Cerebellar cortex (tissue), 1 donor: Measurements from ENCODE around the gene LDLRAD1.
"Not testable (repeated sequence)": the region's sequence is repeated elsewhere in the genome, so short reads cannot be mapped to it uniquely, and the experiment has no call there.

ENCODE experiments used
- DNase-seq: peaks from one replicate; pipeline ENCODE4 v3.0.0-alpha.2; 2015; ENCODE audit warnings: low spot score

Gene LDLRAD1

DNA sequence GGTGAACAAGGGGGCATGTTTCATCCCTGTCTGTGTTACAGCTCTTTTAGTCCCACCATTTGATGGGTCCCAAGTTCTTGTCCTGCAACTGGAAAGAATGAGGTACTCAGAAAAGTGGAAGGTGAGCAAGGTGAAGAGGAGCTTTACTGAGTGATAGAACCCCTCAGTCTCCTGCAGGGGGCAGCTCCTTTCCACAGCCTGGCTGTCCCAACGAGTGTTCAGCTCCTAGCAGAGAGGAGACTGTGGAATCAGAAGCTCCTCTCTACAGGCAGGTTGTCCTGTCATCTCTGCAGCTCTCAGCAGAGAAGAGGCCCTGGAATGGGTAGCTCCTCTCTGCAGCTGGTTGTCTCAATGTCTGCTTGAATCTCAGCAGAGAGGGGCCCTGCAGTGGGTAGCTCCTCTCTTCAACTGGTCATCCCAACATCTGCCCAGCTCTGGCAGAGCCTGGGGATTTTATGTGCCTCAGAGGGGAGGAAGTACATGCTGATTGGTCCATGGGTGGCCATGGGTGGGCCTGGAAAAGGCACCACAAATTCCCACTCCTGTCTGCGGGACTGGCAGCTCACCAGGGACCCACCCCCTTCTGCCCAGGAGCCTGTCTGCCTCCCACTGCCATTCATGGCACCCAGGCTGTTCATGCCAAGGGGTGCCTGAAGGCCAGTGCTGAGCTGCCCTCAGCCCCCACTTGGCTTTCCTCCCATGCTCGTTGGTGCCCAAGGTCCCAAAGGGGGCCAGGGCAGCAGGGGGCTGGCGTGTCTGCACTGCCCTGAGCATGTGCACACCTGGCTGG is 25.7 kb downstream of the LDLRAD1 start:
- peak; percentile 42 for DNase-seq

DNA sequence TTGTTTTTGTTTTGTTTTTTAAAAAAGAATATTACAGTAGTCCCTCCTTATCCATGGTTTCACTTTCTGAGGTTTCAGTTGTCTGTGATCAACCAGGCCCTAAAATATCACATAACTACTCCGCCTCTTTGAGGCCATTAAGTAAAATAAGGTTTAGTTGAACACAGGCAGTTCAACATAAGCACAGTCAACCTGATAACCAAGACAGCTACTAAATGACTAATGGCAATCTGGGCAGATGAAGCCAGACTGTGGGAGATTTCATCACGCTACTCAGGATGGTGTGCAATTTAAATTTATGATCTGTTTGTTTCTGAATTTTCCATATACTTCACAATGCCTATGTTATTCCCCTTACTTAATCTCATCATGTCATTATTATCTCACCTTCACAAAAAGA is 30.1 kb downstream of the LDLRAD1 start:
- DNase-seq, result no peak

DNA sequence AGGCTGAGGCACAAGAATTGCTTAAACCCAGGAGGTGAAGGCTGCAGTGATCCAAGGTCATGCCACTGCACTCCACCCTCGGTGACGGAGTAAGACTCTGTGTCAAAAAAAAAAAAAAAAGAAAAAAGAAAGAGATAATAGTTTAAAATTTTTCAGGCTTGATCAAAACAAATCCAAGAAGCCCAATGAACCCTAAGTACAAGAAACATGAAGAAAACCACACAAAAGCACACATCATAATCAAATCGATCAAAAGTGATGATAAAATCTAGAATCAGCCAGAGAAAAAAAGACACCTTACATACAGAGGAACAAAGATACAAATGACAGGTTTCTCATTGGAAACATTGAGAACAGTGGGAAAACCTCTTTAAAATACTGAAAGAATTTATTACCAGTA is 31.5 kb downstream of the LDLRAD1 start:
- DNase-seq, result no peak

DNA sequence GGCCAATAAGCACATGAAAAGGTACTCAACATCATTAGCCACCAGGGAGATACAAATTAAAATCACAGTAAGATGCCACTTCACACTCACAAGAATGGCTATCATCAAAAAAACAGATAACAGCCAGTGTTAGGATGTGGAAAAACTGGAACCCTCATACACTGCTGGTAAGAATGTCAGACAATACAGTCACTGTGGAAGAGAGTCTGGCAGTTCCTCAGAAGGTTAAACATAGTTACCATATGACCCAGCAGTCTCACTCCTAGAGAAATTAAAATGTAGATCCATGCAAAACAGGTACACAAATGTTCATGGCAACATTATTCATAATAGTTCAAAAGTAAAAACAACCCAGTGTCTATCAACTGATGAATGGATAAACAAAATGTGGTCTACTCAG is 33.3 kb downstream of the LDLRAD1 start:
- no peak for DNase-seq

DNA sequence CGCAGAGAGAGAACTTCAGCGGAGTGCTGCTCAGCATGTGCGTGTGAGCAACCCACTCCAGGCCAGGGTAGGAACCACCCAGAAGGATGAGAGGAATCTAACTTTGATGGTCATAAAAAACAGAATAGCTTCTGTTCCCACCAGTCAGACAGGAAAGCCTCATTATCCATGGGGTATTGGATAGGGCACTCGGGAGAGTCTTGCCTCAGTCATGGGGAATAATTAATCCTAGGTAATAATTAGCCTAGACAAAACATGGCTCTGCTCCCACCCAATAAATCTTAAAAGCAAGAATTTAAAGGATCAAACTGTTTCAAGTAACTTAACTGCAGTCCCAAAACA is 35.3 kb downstream of the LDLRAD1 start:
- no peak for DNase-seq

DNA sequence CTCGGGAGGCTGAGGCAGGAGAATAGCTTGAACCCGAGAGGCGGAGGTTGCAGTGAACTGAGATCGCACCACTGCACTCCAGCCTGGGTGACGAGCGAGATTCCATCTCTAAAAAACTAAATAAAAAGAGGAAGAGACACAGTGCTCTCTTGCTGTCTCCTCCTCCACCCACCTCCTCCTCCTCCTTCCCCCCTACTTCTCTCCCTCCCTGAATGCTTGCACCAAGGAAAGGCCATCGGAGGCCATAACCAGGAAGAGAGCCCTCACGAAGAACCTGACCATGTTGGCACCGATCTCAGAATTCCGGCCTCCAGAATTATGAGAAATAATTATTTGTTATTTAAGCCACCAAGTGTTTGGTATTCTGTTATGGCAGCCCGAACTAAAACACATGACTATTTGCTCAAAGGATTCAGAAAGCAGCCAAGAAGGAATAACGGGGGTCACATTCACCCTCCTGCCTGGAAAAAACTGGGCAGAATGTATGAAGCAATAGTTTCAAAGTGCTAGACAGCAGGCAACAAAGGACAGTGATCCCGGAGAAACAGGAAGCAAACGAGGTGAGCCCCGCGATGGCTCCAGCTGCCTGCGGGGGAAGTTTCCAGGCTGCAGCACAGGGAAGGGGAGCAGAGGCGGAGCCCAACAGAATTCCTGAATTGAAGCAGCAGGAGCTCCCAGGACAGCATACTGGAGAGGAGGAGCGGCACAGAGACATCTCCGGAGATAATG is 35.8 kb downstream of the LDLRAD1 start:
- no peak for DNase-seq

DNA sequence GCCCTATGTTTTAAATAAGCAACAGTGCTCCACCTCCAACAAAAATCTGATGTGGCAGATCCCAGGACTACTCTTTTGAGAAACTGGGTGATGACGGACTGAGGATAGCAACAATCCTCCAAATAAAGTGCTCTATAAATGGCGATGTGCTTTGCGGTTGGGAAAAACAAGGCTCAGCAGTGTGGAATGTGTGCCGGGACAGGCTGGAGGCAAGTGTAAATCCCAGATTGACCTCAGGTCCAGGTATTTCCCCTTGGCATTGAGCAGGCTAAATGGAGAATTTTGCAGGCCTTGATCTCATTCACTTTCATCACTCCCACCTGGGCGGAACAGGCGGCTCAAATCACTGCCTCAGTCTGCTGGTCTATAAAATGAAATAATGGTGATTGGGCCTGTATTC is 36.8 kb downstream of the LDLRAD1 start:
- DNase-seq, result no peak

DNA sequence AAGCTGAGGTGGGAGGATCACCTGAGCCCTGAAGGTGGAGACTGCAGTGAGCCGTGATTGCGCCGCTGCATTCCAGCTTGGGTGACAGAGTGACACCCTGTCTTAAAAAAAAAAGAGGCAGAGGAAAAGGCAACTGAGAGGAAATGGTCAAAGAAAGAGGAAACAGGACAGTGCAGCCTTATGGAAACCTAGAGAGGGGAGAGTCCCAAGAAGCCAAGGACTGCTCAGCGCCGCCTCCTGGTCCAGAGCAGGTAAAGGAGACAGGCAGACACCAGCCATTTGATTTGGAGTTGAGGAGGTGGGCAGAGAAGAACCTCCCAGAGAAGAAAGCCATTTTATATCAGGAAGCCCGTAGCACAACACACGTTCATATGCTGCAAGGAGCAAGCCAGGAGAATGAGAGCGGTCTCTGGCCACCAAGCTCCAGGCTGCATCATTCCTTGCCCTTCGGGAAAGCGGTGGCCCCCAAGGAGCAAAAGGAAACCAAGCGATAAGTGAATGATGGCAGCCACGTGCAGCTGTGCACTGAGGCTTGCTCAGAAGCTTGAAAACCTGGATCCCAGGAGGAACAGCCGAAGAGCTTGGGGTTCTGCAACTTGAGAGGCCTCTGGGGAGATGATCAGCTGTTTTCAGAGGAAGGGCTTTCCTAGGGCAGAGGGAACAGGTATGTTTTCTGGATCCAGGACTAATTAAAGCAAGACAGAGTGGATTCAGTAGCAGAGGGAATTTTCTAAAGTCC is 38.1 kb downstream of the LDLRAD1 start:
- no peak for DNase-seq

DNA sequence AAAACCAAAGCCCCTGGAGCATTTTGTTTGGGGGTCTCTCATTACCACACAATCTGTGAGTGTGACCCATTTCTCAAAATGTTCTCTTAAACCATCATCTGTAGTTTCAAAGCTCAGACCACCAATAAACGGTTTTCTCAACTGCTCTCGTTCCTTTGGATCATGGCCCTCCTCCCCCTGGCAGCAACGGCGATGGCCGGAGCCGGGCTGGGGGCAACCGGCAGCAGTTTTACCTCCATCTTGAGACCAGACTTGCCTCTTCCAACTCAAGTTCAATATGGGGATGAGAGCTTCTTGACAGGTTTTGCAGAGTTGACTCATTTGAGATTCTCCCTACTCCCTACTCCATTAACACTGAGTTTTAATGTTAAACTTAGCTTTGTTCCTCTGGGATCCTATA is 42.1 kb downstream of the LDLRAD1 start:
- no peak for DNase-seq

DNA sequence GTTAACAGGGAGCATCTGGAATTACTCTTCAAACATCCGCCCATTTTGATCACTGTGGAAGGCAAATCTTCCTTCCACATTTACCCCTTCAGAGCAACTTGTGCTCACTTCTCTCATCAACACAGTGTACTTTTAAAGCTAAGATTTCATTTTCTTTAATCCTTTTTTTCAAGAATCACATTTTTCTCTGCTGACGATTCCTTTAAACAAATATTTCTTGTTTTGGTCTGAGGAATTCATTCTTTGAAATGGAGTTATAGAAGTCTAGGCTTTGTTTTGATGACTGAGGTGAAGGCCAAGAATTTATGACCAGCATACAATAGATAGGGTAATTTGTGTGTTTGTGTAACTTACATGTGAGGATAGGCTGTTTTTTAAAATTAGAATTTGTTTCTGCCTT is 46.3 kb downstream of the LDLRAD1 start:
- no peak for DNase-seq

DNA sequence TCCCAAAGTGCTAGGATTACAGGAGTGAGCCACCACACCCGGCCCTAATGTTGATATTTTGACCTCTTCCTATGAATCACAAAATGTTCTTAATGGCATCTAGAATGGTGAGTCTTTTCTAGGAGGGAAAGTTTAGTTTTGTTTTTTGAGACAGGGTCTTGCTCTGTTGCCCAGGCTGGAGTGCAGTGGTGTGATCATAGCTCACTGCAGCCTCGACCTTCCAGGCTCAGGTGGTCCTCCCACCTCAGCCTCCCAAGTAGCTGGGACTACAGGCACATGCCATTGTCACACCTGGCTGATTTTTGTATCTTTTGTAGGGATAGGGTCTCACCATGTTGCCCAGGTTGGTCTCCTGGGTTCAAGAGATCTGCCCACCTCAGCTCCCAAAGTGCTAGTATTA is 48.7 kb downstream of the LDLRAD1 start:
- not testable (repeated sequence) for DNase-seq

DNA sequence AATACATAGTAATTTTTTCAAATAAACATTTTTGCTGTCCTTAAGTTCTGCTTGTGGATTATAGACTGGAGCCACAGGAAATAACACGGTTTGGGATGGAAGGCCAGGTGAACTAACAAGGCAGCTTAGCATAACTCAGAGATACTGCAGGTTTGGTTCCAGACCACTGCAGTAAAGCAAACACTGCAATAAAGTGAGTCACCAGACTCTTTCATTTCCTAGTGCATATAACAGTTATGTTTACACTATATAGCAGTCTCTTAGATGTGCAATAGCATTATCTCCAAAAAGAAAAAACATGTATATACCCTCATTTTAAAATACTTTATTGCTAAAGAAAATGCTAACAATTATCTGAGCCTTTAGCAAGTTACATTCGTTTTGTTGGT is 49.9 kb downstream of the LDLRAD1 start:
- no peak for DNase-seq

DNA sequence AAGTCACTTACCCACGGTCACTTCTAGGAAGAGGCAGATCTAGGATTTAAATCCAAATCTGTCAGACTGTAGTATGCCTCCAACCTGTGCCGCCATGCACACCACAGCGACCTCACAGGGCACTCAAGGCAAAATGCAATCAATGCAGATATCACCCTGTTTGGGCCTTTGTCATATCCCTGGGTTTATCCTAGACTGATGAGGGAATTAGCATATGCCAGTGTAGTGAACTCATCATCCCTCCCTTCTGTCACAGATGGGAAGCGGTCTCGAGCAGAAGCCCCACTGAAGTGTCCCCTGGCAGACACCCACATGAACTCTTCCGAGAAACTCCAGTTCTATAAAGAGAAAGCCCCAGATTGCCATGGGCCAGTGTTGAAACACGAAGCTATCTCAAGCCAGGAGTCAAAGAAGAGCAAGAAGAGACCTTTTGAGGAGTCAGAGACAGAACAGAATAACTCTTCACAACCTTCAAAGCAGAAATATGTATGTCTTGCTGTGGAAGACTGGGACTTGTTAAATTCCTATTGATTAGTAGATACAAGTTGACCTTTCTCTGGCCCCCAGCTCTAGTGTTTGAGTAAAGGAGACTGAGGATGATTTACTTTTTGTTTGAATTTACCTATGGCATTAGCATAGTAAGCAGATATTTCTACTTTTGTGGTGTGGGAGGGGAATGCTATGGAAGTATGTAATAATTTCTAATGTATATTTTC is 50.4 kb downstream of the LDLRAD1 start:
- no peak for DNase-seq

DNA sequence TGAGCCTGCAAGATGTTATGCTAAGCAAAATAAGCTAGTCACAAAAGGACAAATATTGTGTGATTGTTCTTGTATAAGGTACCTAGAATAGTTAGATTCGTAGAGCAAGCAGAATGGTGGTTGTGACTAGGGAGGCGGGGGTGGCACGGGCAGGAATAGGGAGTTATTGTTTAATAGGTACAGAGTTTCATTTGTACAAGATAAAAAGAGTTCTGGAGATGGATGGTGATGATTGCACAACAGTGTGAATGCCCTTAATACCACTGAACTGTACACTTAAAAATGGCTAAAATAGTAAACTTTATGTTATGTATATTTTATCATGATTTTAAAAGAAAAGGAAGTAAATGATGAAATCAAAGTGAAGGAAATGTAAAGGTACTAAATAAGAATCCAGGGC is 51.2 kb downstream of the LDLRAD1 start:
- no peak for DNase-seq

DNA sequence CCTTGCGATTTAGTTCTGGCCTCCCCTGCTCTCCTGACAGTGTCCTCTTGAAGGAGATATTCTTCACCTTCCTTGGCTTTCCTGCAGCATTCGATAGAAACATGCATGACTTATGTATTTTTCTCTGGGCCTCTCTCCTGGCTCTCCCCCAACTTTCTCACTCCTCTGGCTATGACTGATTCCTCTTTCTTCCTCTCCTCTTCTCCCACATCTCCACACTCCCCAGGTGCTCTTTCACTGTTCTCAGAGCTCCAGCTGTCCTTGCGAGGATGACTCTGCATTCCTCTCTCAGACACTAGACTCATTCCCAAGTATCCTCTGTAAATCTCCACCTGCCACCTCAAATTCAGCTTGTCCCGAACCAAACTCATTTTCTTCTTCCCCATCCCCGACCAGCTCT is 53.9 kb downstream of the LDLRAD1 start:
- DNase-seq, result no peak

DNA sequence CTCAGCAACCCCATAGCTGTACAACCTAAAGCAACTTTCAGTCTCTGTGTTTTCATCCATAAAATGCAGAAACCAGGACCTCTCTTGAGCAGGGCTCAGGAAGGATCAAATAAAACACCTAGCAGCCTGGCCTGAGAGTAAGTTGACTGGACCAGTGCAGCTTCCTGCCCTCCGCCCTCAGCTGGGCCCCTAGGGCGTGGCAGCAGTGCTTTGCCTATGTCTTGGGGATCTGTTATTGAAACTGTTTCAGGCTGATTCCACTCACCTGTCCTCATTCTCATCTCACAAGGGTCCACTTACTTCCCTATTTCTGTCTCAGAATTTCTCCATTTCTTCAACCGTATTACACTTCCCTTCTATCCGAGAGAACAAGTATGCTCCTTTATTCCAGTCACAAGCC is 54.5 kb downstream of the LDLRAD1 start:
- no peak for DNase-seq

DNA sequence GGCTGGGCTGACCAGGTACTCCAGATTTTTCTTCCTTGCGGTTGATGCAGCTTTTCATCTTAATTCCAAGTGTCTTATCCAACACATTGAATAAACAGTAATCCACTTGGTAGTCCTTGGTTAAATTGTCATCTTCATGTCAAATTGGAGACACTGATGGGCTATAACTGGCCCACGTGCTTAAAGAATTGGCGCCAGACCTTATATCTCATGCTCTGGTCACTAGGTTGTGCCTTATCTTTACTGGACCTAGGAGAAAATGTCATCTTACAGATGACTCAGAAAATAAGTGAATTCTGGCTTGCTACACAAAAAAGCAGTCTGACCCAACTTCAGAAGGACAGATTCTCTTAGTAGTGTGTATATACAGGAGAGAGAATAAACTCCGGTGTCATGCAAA is 55.6 kb downstream of the LDLRAD1 start:
- DNase-seq, result no peak

DNA sequence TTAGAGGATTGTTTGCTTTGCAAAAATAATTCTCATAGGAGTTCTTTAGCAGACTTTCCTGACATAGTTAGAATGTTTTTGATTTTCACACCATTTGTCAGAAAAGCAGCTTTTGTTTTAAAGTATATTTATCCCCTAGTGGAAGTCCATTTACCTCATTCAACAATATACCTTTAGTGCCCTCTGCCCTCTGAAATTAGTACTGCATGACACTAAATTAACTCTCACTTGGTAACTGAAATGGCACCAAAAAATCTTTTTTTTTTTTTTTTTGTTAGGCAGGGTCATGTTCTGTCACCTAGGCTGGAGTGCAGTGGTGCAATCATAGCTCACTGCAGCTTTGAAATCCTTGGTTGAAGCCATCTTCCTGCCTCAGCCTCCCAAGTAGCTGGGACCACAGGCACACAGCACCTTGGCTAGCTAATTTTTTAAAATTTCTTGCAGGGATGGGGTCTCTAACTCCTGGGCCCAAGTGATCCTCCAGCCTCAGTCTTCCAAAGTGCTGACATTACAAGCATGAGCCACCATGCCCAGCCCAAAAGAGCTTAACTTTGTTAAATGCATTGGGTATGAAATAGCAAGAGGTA is 58.2 kb downstream of the LDLRAD1 start:
- DNase-seq, result no peak
